Measurements from ENCODE around the gene ACRBP. TPM values are rescaled to one million over a fixed set of nuclear protein-coding genes. Genes with fewer than 3 reads are reported as not detected.

ACRBP gene
- total RNA-seq (2022; extraction: Qiagen RNA extraction), result 0.18 to 0.56 TPM (median 0.33 TPM) in 3 of 5 replicates, not detected in the others

DNA sequence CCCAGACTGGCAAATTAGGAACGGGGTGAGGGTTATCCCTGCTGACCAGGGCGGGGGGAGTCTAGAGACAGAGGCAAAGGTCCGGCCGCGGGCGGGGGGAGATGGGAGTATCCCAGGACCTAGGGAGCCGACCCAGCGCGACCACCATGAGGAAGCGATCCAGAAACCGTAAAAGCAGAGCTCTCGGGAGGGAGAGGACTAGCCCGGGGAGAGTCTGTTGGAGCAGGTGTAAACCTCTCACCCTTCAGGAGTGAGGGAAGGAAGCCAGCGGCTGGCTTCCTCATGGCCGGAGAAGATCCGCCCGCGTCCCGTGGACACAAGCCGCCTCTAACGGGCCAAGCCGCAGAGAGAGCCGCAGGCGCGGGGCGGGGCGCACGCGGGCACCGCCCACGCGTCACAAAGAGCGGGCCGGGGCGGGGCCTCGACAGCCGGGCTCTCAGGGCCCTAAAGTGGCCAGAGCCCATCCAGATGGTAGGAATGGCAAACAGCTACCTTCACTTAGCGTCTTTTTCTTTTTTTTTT lies at the start of gene ACRBP:
Gene ACRBP (minus strand): TSS at position 350 of the 522 bp plus-strand sequence. CDS start 66 bp downstream, at position 284.

DNA sequence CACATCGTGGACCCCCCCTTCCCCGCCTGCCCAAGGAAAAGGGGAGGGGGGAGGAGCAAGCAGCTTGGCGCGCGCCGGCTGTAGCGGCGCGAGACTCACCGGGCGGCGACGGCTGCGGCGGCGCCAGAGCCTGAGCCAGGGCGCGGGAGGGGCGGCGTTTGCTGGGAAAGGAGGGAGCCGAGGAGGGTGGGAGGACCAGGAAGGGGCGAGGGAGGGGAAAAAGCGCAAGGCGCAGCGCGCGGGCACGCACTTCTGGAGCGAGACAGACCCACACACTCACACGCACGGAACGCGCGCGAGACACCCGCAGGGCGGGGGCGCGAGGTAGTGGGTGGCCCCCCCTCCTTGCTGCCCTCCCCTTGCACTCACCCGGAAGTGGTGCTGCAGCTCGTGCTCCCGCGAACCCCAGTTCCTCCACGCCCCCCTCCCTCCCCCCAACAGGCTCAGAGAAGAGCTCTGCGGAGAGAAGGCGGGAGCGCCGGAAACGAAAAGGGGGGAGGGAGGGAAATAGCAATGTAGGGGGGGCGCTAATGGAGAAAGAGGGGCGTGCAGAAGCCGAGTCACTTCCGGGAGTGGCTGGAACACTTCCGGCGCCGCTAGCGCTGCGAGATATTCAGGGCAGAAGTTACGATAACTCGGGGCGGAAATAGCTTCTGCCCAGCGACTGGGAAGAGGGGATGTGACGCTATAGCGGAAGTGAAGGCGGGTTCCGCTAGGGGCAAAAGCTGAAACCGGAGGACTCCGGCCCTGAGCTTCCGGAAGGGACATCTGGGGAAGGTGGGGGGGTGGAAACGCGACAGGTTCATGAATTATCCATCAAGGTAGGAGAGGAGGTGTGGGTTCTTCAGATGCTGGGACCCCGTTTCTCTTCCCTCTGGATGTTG lies 42.0 kb upstream of the ACRBP start, which contains the start of gene ZNF384:
Gene ZNF384 (minus strand): TSS at position 377 of the 884 bp plus-strand sequence. CDS start 9,855 bp downstream, outside the sequence.

DNA sequence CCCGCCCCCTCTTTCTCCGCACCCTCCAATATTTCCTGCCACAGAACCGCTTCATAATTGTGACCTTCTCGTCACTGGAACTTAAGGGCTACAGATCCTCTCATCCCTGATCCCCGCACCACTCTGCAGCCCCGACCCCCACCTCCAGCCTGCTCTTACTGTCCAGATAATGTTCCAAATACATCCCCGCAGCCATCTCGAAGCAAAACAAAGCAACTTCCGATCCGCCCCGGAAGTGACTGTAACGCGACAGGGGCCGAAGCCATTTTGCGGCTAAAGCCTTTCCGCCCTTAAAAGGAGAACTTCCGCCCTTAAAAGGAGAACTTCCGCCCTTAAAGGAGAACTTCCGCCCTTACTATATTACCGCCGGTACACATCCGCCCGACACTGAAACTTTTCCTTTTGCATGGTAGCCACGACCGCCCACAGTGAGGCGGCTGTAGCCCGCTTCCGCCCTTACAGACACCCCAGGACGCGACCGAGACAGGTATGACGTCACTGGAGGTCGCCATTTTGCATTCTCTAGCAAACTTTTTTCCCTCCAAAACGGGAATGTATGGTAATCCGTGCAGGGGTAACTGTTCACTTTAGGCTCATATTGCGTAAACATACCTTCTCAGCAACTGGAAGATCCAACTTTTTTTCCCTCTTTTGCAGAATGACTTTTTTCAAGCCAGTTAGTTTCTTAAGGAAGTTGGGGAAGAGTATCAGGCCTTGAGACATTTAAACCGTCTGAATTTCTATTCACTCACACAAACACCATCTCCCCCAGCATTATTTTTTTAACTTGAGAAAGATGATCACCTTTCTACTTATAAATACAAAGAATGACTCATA lies 15.9 kb upstream of the ACRBP start, which contains the start of gene ING4:
Gene ING4 (minus strand): TSS at position 214 of the 837 bp plus-strand sequence. CDS start 18 bp downstream, at position 196.

DNA sequence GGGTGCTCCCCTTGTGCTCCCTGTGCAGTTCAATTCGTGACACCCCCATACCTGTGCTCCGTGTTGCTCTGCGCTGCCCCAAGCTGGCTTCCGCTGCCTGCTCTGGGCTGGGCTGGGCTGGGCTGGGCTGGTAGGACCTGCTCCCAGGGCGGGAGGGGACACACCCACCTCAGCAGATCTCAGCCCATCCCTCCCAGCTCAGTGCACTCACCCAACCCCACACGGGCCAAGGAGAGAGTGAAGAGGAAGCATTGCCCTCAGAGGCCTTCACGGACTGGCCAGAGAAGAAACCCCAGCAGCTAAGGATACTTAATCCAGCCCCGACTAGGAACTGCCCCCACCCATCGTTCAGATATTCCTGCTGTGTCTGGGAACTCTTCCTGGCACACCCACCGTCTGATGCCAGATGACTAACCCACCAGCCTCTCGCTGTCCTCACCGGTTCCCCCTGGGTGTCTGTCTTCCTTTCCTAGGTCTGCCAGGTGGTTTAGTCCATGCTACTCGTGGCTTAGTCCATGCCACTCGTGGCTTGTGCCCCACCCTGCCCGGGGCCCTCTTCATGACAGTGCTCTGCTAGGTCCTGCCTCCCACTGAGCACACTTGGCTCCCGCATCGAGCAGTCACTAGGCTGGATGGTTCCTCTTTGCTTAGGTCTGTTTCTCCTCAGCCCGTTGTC lies 11.2 kb downstream of the ACRBP start, which contains the start of gene LPAR5:
Gene LPAR5 (minus strand): TSS at position 104 of the 676 bp plus-strand sequence. CDS start 14,711 bp downstream, outside the sequence.

Other genes starting within 250 kb of the ACRBP start
- not detected in 5 replicates for gene CD27, start 202.5 kb downstream of the ACRBP start, total RNA-seq (2022; extraction: Qiagen RNA extraction)
- gene TAPBPL, start 195.4 kb downstream of the ACRBP start, total RNA-seq (2022; extraction: Qiagen RNA extraction), result 3.3 to 4.0 TPM (median 3.6 TPM) in 5 replicates
- gene VAMP1, start 176.8 kb downstream of the ACRBP start, total RNA-seq (2022; extraction: Qiagen RNA extraction), result 9.2 to 13.0 TPM (median 10.5 TPM) in 5 replicates
- gene MRPL51, start 154.2 kb downstream of the ACRBP start, total RNA-seq (2022; extraction: Qiagen RNA extraction), result 256 to 331 TPM (median 322 TPM) in 5 replicates
- 52.3 to 78.1 TPM (median 59.3 TPM) in 5 replicates for gene NCAPD2, start 153.3 kb downstream of the ACRBP start, total RNA-seq (2022; extraction: Qiagen RNA extraction)
- 6,926 to 9,040 TPM (median 8,633 TPM) in 5 replicates for gene GAPDH, start 112.9 kb downstream of the ACRBP start, total RNA-seq (2022; extraction: Qiagen RNA extraction)
- gene IFFO1, start 91.4 kb downstream of the ACRBP start, total RNA-seq (2022; extraction: Qiagen RNA extraction), result 1.6 to 2.5 TPM (median 1.8 TPM) in 5 replicates
- 91.1 to 115 TPM (median 97.7 TPM) in 5 replicates for gene NOP2, start 79.1 kb downstream of the ACRBP start, total RNA-seq (2022; extraction: Qiagen RNA extraction)
- 55.8 to 82.9 TPM (median 60.2 TPM) in 5 replicates for gene CHD4, start 40.1 kb downstream of the ACRBP start, total RNA-seq (2022; extraction: Qiagen RNA extraction)
- gene LPAR5, start 11.5 kb downstream of the ACRBP start, total RNA-seq (2022; extraction: Qiagen RNA extraction), result 0.58 to 1.0 TPM (median 0.70 TPM) in 5 replicates
- gene ING4, start 15.7 kb upstream of the ACRBP start, total RNA-seq (2022; extraction: Qiagen RNA extraction), result 11.5 to 19.9 TPM (median 14.3 TPM) in 5 replicates
- gene ZNF384, start 41.9 kb upstream of the ACRBP start, total RNA-seq (2022; extraction: Qiagen RNA extraction), result 53.8 to 60.6 TPM (median 58.4 TPM) in 5 replicates
- 0.76 to 1.1 TPM (median 0.84 TPM) in 5 replicates for gene PIANP, start 53.4 kb upstream of the ACRBP start, total RNA-seq (2022; extraction: Qiagen RNA extraction)
- gene COPS7A, start 76.6 kb upstream of the ACRBP start, total RNA-seq (2022; extraction: Qiagen RNA extraction), result 48.4 to 56.5 TPM (median 55.4 TPM) in 5 replicates
- 246 to 305 TPM (median 296 TPM) in 5 replicates for gene MLF2, start 105.7 kb upstream of the ACRBP start, total RNA-seq (2022; extraction: Qiagen RNA extraction)
- gene PTMS, start 118.9 kb upstream of the ACRBP start, total RNA-seq (2022; extraction: Qiagen RNA extraction), result 588 to 898 TPM (median 880 TPM) in 5 replicates
- 0.51 to 1.9 TPM (median 1.7 TPM) in 5 replicates for gene LAG3, start 125.1 kb upstream of the ACRBP start, total RNA-seq (2022; extraction: Qiagen RNA extraction)
- gene CD4, start 142.1 kb upstream of the ACRBP start, total RNA-seq (2022; extraction: Qiagen RNA extraction), result not detected in 5 replicates
- gene GPR162, start 174.4 kb upstream of the ACRBP start, total RNA-seq (2022; extraction: Qiagen RNA extraction), result 0.28 to 0.51 TPM (median 0.38 TPM) in 5 replicates
- 23.9 to 29.0 TPM (median 26.3 TPM) in 5 replicates for gene P3H3, start 181.0 kb upstream of the ACRBP start, total RNA-seq (2022; extraction: Qiagen RNA extraction)
- gene GNB3, start 193.5 kb upstream of the ACRBP start, total RNA-seq (2022; extraction: Qiagen RNA extraction), result 1.0 to 2.0 TPM (median 1.6 TPM) in 5 replicates
- 73.1 to 82.3 TPM (median 77.5 TPM) in 5 replicates for gene CDCA3, start 203.9 kb upstream of the ACRBP start, total RNA-seq (2022; extraction: Qiagen RNA extraction)
- gene USP5, start 204.7 kb upstream of the ACRBP start, total RNA-seq (2022; extraction: Qiagen RNA extraction), result 71.7 to 88.7 TPM (median 74.7 TPM) in 5 replicates
- gene TPI1, start 220.1 kb upstream of the ACRBP start, total RNA-seq (2022; extraction: Qiagen RNA extraction), result 1,586 to 1,659 TPM (median 1,629 TPM) in 5 replicates
- 27.8 to 35.3 TPM (median 31.2 TPM) in 5 replicates for gene SPSB2, start 225.9 kb upstream of the ACRBP start, total RNA-seq (2022; extraction: Qiagen RNA extraction)